Measurements from ENCODE around the gene TEX14.
A peak's percentile ranks its signal among the peaks of the same experiment; 100 is the strongest.

Gene TEX14

GRCh38 chr17:58527306-58527705, 164.5 kb downstream of the TEX14 start:
- Histone ChIP-seq H2BK12ac (ENCODE audit: low read length) (no peak overlapping the region), H3K4me2 (ENCODE audit: insufficient read depth, low read length, poor library complexity, severe bottlenecking) (no peak overlapping the region), H3K23ac (ENCODE audit: low read depth, low read length, poor library complexity) (no peak overlapping the region), H3K18ac (ENCODE audit: low read length) (no peak overlapping the region), H3K9ac (ENCODE audit: low read depth, low read length, poor library complexity) (no peak overlapping the region), H3K27ac (replicated peaks; ENCODE audit: low read length) (no peak overlapping the region), H3K79me1 (ENCODE audit: low read depth, low read length) (no peaks in the 10 kb centered on the region), H4K8ac (ENCODE audit: low read depth, low read length) (no peak overlapping the region), H2BK15ac (ENCODE audit: low read length) (no peak overlapping the region), H2AK5ac (ENCODE audit: low read depth, low read length) (no peak overlapping the region), H3K14ac (ENCODE audit: low read length) (no peak overlapping the region), H3K4me3 (ENCODE audit: low read length in 2 of 2) (no peak overlapping the region), H3K36me3 (replicated peaks in 1 of 2; ENCODE audit: control insufficient read depth in 2 of 2, insufficient read depth in 2 of 2, low read length in 2 of 2) (no peaks in the 10 kb centered on the region), H3K4ac (ENCODE audit: low read length) (no peak overlapping the region), H4K91ac (ENCODE audit: low read depth, low read length, poor library complexity) (no peak overlapping the region), H3K9me3 (replicated peaks in 1 of 2; ENCODE audit: control insufficient read depth in 2 of 2, insufficient read depth in 1 of 2, low read depth in 1 of 2, low read length in 2 of 2) (no peaks in the 10 kb centered on the region), H3K4me1 (ENCODE audit: control insufficient read depth in 2 of 2, insufficient read depth in 1 of 2, low read depth in 1 of 2, low read length in 2 of 2) (peaks cover 3 to 9% of the 10 kb centered on the region in 2 donors), H3K27me3 (ENCODE audit: control insufficient read depth in 3 of 3, insufficient read depth in 3 of 3, low read depth in 1 of 3, low read length in 3 of 3) (peaks cover 0 to 56% (median 2%) of the 10 kb centered on the region in 3 experiments), H2BK5ac (ENCODE audit: low read length) (no peak overlapping the region), H2AFZ (ENCODE audit: low read length) (no peak overlapping the region), H2BK120ac (ENCODE audit: low read depth, low read length) (no peak overlapping the region)
- WGBS, 2 donors (ENCODE audit: extremely low coverage in 2 of 2, insufficient read length in 2 of 2, insufficient replicate concordance in 1 of 2) = no CpG with 5 or more reads among the region's 2 CpGs
- no peak for DNase-seq (ENCODE audit: low spot score)

GRCh38 chr17:58525239-58525638, 166.6 kb downstream of the TEX14 start:
- Histone ChIP-seq H3K14ac (ENCODE audit: low read length) (no peak overlapping the region), H2BK5ac (ENCODE audit: low read length) (no peak overlapping the region), H3K9me3 (replicated peaks in 1 of 2; ENCODE audit: control insufficient read depth in 2 of 2, insufficient read depth in 1 of 2, low read depth in 1 of 2, low read length in 2 of 2) (no peaks in the 10 kb centered on the region), H3K27me3 (ENCODE audit: control insufficient read depth in 3 of 3, insufficient read depth in 3 of 3, low read depth in 1 of 3, low read length in 3 of 3) (peaks cover 0 to 40% (median 0%) of the 10 kb centered on the region in 3 experiments), H3K4me2 (ENCODE audit: insufficient read depth, low read length, poor library complexity, severe bottlenecking) (no peak overlapping the region), H2AK5ac (ENCODE audit: low read depth, low read length) (no peak overlapping the region), H3K18ac (ENCODE audit: low read length) (no peak overlapping the region), H3K23ac (ENCODE audit: low read depth, low read length, poor library complexity) (no peak overlapping the region), H4K8ac (ENCODE audit: low read depth, low read length) (no peak overlapping the region), H4K91ac (ENCODE audit: low read depth, low read length, poor library complexity) (no peak overlapping the region), H3K4me1 (ENCODE audit: control insufficient read depth in 2 of 2, insufficient read depth in 1 of 2, low read depth in 1 of 2, low read length in 2 of 2) (peaks cover 0 to 3% of the 10 kb centered on the region in 2 donors), H2BK15ac (ENCODE audit: low read length) (no peak overlapping the region), H3K36me3 (replicated peaks in 1 of 2; ENCODE audit: control insufficient read depth in 2 of 2, insufficient read depth in 2 of 2, low read length in 2 of 2) (no peaks in the 10 kb centered on the region), H3K4ac (ENCODE audit: low read length) (no peak overlapping the region), H2AFZ (ENCODE audit: low read length) (peak overlapping the region; percentile 72), H3K9ac (ENCODE audit: low read depth, low read length, poor library complexity) (no peak overlapping the region), H2BK120ac (ENCODE audit: low read depth, low read length) (no peak overlapping the region), H3K4me3 (ENCODE audit: low read length in 2 of 2) (peak overlapping the region in 1 of 2 donors; percentile 1), H3K27ac (replicated peaks; ENCODE audit: low read length) (no peak overlapping the region), H2BK12ac (ENCODE audit: low read length) (no peak overlapping the region), H3K79me1 (ENCODE audit: low read depth, low read length) (no peaks in the 10 kb centered on the region)
- no peak for DNase-seq (ENCODE audit: low spot score)
- WGBS, 2 donors (ENCODE audit: extremely low coverage in 2 of 2, insufficient read length in 2 of 2, insufficient replicate concordance in 1 of 2) = no CpG with 5 or more reads among the region's 3 CpGs

- Histone ChIP-seq H4K8ac (ENCODE audit: low read depth, low read length) (no peak overlapping the region), H3K4me1 (ENCODE audit: control insufficient read depth in 2 of 2, insufficient read depth in 1 of 2, low read depth in 1 of 2, low read length in 2 of 2) (peaks cover 5% of the 10 kb centered on the region in 2 donors), H3K27me3 (ENCODE audit: control insufficient read depth in 3 of 3, insufficient read depth in 3 of 3, low read depth in 1 of 3, low read length in 3 of 3) (peaks cover 0 to 7% (median 0%) of the 10 kb centered on the region in 3 experiments), H3K27ac (replicated peaks; ENCODE audit: low read length) (no peak overlapping the region), H2BK120ac (ENCODE audit: low read depth, low read length) (no peak overlapping the region), H3K36me3 (replicated peaks in 1 of 2; ENCODE audit: control insufficient read depth in 2 of 2, insufficient read depth in 2 of 2, low read length in 2 of 2) (no peaks in the 10 kb centered on the region), H3K4me3 (ENCODE audit: low read length in 2 of 2) (no peak overlapping the region), H3K18ac (ENCODE audit: low read length) (no peak overlapping the region), H2AK5ac (ENCODE audit: low read depth, low read length) (no peak overlapping the region), H3K4ac (ENCODE audit: low read length) (no peak overlapping the region), H3K9me3 (replicated peaks in 1 of 2; ENCODE audit: control insufficient read depth in 2 of 2, insufficient read depth in 1 of 2, low read depth in 1 of 2, low read length in 2 of 2) (no peaks in the 10 kb centered on the region), H2BK5ac (ENCODE audit: low read length) (no peak overlapping the region), H3K9ac (ENCODE audit: low read depth, low read length, poor library complexity) (peak overlapping the region; percentile 24), H3K4me2 (ENCODE audit: insufficient read depth, low read length, poor library complexity, severe bottlenecking) (no peak overlapping the region), H2AFZ (ENCODE audit: low read length) (no peak overlapping the region), H2BK15ac (ENCODE audit: low read length) (no peak overlapping the region), H4K91ac (ENCODE audit: low read depth, low read length, poor library complexity) (no peak overlapping the region), H3K14ac (ENCODE audit: low read length) (no peak overlapping the region), H2BK12ac (ENCODE audit: low read length) (no peak overlapping the region), H3K79me1 (ENCODE audit: low read depth, low read length) (peaks cover 6% of the 10 kb centered on the region), H3K23ac (ENCODE audit: low read depth, low read length, poor library complexity) (peak overlapping the region; percentile 35)
- WGBS, 2 donors (ENCODE audit: extremely low coverage in 2 of 2, insufficient read length in 2 of 2, insufficient replicate concordance in 1 of 2) = no CpG with 5 or more reads among the region's 10 CpGs
- DNase-seq (ENCODE audit: low spot score) = no peak
Measured at GRCh38 chr17:58521680-58522079, 170.2 kb downstream of the TEX14 start.

GRCh38 chr17:58520843-58521430, 170.9 kb downstream of the TEX14 start:
- H3K14ac ChIP-seq (ENCODE audit: low read length) = no peak overlapping the region
- H2AK5ac ChIP-seq (ENCODE audit: low read depth, low read length) = no peak overlapping the region
- H2BK12ac ChIP-seq (ENCODE audit: low read length) = no peak overlapping the region
- no peak overlapping the region for H2BK120ac ChIP-seq (ENCODE audit: low read depth, low read length)
- DNase-seq (ENCODE audit: low spot score) = no peak
- H3K79me1 ChIP-seq (ENCODE audit: low read depth, low read length) = peaks cover 6% of the 10 kb centered on the region
- H4K8ac ChIP-seq (ENCODE audit: low read depth, low read length) = no peak overlapping the region
- no peak overlapping the region for H2BK5ac ChIP-seq (ENCODE audit: low read length)
- H3K4me1 ChIP-seq (ENCODE audit: control insufficient read depth in 2 of 2, insufficient read depth in 1 of 2, low read depth in 1 of 2, low read length in 2 of 2) = peaks cover 5% of the 10 kb centered on the region in 2 donors
- H3K18ac ChIP-seq (ENCODE audit: low read length) = peak overlapping the region; percentile 15
- peak overlapping the region; percentile 25 for H2BK15ac ChIP-seq (ENCODE audit: low read length)
- no CpG with 5 or more reads among the region's 15 CpGs for WGBS, 2 donors (ENCODE audit: extremely low coverage in 2 of 2, insufficient read length in 2 of 2, insufficient replicate concordance in 1 of 2)
- no peaks in the 10 kb centered on the region for H3K9me3 ChIP-seq (replicated peaks in 1 of 2; ENCODE audit: control insufficient read depth in 2 of 2, insufficient read depth in 1 of 2, low read depth in 1 of 2, low read length in 2 of 2)
- H3K4me3 ChIP-seq (ENCODE audit: low read length in 2 of 2) = no peak overlapping the region
- H4K91ac ChIP-seq (ENCODE audit: low read depth, low read length, poor library complexity) = no peak overlapping the region
- H3K4me2 ChIP-seq (ENCODE audit: insufficient read depth, low read length, poor library complexity, severe bottlenecking) = no peak overlapping the region
- no peak overlapping the region for H3K27ac ChIP-seq (replicated peaks; ENCODE audit: low read length)
- H3K36me3 ChIP-seq (replicated peaks in 1 of 2; ENCODE audit: control insufficient read depth in 2 of 2, insufficient read depth in 2 of 2, low read length in 2 of 2) = no peaks in the 10 kb centered on the region
- peak overlapping the region; percentile 53 for H3K4ac ChIP-seq (ENCODE audit: low read length)
- H2AFZ ChIP-seq (ENCODE audit: low read length) = peak overlapping the region; percentile 54
- peaks cover 0 to 7% (median 0%) of the 10 kb centered on the region in 3 experiments for H3K27me3 ChIP-seq (ENCODE audit: control insufficient read depth in 3 of 3, insufficient read depth in 3 of 3, low read depth in 1 of 3, low read length in 3 of 3)
- H3K23ac ChIP-seq (ENCODE audit: low read depth, low read length, poor library complexity) = no peak overlapping the region
- H3K9ac ChIP-seq (ENCODE audit: low read depth, low read length, poor library complexity) = peak overlapping the region; percentile 0

All from neuronal stem cell (in vitro differentiated cells).